NCI-H1105 treated with DMSO at 0.1 percent for 48 hours (cell line): Measurements from ENCODE around the gene PREB.

Experiments used
- DNase-seq: peaks from one replicate; lab custom pipeline; 2025; lab: John Stamatoyannopoulos, UW

Gene PREB

GRCh38 chr2:27152102-27152795 lies 17.8 kb upstream of the PREB start:
- DNase-seq = no peak

GRCh38 chr2:27150639-27151230 lies 16.3 kb upstream of the PREB start:
- no peak for DNase-seq

- no peak for DNase-seq
Observed at GRCh38 chr2:27149570-27150405, 15.4 kb upstream of the PREB start.

GRCh38 chr2:27148801-27149439 lies 14.5 kb upstream of the PREB start, which contains the start of gene TCF23:
TSS of gene TCF23 (plus strand) at chr2:27149004. CDS start at chr2:27149134, 130 bp downstream.
- DNase-seq = no peak

- no peak for DNase-seq
Observed at GRCh38 chr2:27147935-27148334, 13.5 kb upstream of the PREB start.

GRCh38 chr2:27145682-27146081 lies 11.2 kb upstream of the PREB start:
- no peak for DNase-seq

- DNase-seq = no peak
Observed at GRCh38 chr2:27143285-27143684, 8.8 kb upstream of the PREB start.

GRCh38 chr2:27139310-27139709 lies 4.9 kb upstream of the PREB start, which contains the start of gene PRR30:
TSS of gene PRR30 (minus strand) at chr2:27139410. CDS start at chr2:27138329, 1,081 bp downstream.
- DNase-seq = no peak

GRCh38 chr2:27138111-27138510 lies 3.7 kb upstream of the PREB start:
- no peak for DNase-seq

- no peak for DNase-seq
Observed at GRCh38 chr2:27137322-27137935, 3.0 kb upstream of the PREB start.

GRCh38 chr2:27136751-27137150 lies 2.3 kb upstream of the PREB start:
- no peak for DNase-seq

- no peak for DNase-seq
Observed at GRCh38 chr2:27135478-27135955, 1.1 kb upstream of the PREB start.

- DNase-seq = no peak
Observed at GRCh38 chr2:27134781-27135477, 493 bp upstream of the PREB start.

- no peak for DNase-seq
Observed at GRCh38 chr2:27133195-27133875, 1.1 kb downstream of the PREB start.

- no peak for DNase-seq
Observed at GRCh38 chr2:27131429-27131828, 3.0 kb downstream of the PREB start.

GRCh38 chr2:27130396-27130795 lies 4.0 kb downstream of the PREB start:
- no peak for DNase-seq

GRCh38 chr2:27128668-27129571 lies 5.5 kb downstream of the PREB start:
- no peak for DNase-seq

GRCh38 chr2:27127883-27128667 lies 6.4 kb downstream of the PREB start:
- DNase-seq = no peak
